ENCODE measurements around the gene MXI1. TPM values are rescaled to one million over a fixed set of nuclear protein-coding genes. Genes with fewer than 3 reads are reported as not detected.

Gene MXI1
- total and polyA plus RNA-seq, 2 experiments from 2014 or later, result 5.1 to 8.5 TPM

- TF ChIP-seq, protein P1, sequence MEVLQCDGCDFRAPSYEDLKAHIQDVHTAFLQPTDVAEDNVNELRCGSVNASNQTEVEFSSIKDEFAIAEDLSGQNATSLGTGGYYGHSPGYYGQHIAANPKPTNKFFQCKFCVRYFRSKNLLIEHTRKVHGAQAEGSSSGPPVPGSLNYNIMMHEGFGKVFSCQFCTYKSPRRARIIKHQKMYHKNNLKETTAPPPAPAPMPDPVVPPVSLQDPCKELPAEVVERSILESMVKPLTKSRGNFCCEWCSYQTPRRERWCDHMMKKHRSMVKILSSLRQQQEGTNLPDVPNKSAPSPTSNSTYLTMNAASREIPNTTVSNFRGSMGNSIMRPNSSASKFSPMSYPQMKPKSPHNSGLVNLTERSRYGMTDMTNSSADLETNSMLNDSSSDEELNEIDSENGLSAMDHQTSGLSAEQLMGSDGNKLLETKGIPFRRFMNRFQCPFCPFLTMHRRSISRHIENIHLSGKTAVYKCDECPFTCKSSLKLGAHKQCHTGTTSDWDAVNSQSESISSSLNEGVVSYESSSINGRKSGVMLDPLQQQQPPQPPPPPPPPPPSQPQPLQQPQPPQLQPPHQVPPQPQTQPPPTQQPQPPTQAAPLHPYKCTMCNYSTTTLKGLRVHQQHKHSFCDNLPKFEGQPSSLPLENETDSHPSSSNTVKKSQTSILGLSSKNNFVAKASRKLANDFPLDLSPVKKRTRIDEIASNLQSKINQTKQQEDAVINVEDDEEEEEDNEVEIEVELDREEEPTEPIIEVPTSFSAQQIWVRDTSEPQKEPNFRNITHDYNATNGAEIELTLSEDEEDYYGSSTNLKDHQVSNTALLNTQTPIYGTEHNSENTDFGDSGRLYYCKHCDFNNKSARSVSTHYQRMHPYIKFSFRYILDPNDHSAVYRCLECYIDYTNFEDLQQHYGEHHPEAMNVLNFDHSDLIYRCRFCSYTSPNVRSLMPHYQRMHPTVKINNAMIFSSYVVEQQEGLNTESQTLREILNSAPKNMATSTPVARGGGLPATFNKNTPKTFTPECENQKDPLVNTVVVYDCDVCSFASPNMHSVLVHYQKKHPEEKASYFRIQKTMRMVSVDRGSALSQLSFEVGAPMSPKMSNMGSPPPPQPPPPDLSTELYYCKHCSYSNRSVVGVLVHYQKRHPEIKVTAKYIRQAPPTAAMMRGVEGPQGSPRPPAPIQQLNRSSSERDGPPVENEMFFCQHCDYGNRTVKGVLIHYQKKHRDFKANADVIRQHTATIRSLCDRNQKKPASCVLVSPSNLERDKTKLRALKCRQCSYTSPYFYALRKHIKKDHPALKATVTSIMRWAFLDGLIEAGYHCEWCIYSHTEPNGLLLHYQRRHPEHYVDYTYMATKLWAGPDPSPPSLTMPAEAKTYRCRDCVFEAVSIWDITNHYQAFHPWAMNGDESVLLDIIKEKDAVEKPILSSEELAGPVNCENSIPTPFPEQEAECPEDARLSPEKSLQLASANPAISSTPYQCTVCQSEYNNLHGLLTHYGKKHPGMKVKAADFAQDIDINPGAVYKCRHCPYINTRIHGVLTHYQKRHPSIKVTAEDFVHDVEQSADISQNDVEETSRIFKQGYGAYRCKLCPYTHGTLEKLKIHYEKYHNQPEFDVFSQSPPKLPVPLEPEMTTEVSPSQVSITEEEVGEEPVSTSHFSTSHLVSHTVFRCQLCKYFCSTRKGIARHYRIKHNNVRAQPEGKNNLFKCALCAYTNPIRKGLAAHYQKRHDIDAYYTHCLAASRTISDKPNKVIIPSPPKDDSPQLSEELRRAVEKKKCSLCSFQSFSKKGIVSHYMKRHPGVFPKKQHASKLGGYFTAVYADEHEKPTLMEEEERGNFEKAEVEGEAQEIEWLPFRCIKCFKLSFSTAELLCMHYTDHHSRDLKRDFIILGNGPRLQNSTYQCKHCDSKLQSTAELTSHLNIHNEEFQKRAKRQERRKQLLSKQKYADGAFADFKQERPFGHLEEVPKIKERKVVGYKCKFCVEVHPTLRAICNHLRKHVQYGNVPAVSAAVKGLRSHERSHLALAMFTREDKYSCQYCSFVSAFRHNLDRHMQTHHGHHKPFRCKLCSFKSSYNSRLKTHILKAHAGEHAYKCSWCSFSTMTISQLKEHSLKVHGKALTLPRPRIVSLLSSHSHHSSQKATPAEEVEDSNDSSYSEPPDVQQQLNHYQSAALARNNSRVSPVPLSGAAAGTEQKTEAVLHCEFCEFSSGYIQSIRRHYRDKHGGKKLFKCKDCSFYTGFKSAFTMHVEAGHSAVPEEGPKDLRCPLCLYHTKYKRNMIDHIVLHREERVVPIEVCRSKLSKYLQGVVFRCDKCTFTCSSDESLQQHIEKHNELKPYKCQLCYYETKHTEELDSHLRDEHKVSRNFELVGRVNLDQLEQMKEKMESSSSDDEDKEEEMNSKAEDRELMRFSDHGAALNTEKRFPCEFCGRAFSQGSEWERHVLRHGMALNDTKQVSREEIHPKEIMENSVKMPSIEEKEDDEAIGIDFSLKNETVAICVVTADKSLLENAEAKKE (CRISPR knock-in tag; IDR thresholded peaks at IDR 0.05), result no peak
- TF ChIP-seq ZNF114 (CRISPR knock-in tag; IDR thresholded peaks at IDR 0.05), result no peak
- no peak for TF ChIP-seq STAT1 (IDR thresholded peaks at IDR 0.05; ENCODE audit: unreplicated experiment)
- TF ChIP-seq, protein P2, sequence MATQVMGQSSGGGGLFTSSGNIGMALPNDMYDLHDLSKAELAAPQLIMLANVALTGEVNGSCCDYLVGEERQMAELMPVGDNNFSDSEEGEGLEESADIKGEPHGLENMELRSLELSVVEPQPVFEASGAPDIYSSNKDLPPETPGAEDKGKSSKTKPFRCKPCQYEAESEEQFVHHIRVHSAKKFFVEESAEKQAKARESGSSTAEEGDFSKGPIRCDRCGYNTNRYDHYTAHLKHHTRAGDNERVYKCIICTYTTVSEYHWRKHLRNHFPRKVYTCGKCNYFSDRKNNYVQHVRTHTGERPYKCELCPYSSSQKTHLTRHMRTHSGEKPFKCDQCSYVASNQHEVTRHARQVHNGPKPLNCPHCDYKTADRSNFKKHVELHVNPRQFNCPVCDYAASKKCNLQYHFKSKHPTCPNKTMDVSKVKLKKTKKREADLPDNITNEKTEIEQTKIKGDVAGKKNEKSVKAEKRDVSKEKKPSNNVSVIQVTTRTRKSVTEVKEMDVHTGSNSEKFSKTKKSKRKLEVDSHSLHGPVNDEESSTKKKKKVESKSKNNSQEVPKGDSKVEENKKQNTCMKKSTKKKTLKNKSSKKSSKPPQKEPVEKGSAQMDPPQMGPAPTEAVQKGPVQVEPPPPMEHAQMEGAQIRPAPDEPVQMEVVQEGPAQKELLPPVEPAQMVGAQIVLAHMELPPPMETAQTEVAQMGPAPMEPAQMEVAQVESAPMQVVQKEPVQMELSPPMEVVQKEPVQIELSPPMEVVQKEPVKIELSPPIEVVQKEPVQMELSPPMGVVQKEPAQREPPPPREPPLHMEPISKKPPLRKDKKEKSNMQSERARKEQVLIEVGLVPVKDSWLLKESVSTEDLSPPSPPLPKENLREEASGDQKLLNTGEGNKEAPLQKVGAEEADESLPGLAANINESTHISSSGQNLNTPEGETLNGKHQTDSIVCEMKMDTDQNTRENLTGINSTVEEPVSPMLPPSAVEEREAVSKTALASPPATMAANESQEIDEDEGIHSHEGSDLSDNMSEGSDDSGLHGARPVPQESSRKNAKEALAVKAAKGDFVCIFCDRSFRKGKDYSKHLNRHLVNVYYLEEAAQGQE (IDR thresholded peaks at IDR 0.05; ENCODE audit: unreplicated experiment), result peak; percentile 12
- TF ChIP-seq POLR2AphosphoS5 (IDR thresholded peaks at IDR 0.05; ENCODE audit: low read depth), result peak; percentile 81
- peak; percentile 80 for TF ChIP-seq CREB1 (CRISPR knock-in tag; IDR thresholded peaks at IDR 0.05; ENCODE audit: low read depth)
- TF ChIP-seq, protein P3, sequence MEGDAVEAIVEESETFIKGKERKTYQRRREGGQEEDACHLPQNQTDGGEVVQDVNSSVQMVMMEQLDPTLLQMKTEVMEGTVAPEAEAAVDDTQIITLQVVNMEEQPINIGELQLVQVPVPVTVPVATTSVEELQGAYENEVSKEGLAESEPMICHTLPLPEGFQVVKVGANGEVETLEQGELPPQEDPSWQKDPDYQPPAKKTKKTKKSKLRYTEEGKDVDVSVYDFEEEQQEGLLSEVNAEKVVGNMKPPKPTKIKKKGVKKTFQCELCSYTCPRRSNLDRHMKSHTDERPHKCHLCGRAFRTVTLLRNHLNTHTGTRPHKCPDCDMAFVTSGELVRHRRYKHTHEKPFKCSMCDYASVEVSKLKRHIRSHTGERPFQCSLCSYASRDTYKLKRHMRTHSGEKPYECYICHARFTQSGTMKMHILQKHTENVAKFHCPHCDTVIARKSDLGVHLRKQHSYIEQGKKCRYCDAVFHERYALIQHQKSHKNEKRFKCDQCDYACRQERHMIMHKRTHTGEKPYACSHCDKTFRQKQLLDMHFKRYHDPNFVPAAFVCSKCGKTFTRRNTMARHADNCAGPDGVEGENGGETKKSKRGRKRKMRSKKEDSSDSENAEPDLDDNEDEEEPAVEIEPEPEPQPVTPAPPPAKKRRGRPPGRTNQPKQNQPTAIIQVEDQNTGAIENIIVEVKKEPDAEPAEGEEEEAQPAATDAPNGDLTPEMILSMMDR (conservative IDR thresholded peaks at IDR 0.05; ENCODE audit: low read depth in 2 of 2), result no peak
- TF ChIP-seq, protein P4, sequence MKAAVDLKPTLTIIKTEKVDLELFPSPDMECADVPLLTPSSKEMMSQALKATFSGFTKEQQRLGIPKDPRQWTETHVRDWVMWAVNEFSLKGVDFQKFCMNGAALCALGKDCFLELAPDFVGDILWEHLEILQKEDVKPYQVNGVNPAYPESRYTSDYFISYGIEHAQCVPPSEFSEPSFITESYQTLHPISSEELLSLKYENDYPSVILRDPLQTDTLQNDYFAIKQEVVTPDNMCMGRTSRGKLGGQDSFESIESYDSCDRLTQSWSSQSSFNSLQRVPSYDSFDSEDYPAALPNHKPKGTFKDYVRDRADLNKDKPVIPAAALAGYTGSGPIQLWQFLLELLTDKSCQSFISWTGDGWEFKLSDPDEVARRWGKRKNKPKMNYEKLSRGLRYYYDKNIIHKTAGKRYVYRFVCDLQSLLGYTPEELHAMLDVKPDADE (IDR thresholded peaks at IDR 0.05), result no peak
These were observed 97.5 kb downstream of the MXI1 start, which contains the start of gene SMNDC1 (continued) for GRCh38 chr10:110304780-110305421.

All from GM23338 (cell line).